ENCODE data around the gene FBN1.

GRCh38 chr15:48419896-48420295 lies 225.6 kb downstream of the FBN1 start:
- no peak for TF ChIP-seq FOXM1 (IDR thresholded peaks at IDR 0.05; ENCODE audit: borderline replicate concordance, low read depth)
- TF ChIP-seq NFIC (IDR thresholded peaks at IDR 0.05): no peak
- TF ChIP-seq MAX (IDR thresholded peaks at IDR 0.05): no peak
- no peak for TF ChIP-seq CEBPB (IDR thresholded peaks at IDR 0.05)
- TF ChIP-seq EGR1 (IDR thresholded peaks at IDR 0.05): no peak
- TF ChIP-seq EP300 (IDR thresholded peaks at IDR 0.05; ENCODE audit: borderline replicate concordance): no peak
- TF ChIP-seq CREB1 (IDR thresholded peaks at IDR 0.05; ENCODE audit: low read depth): no peak
